Esophagus squamous epithelium (tissue), 4 donors: ENCODE results near the gene IP6K1.

Source experiments
- POLR2A ChIP-seq, 4 donors: fragments of 450-650 bp; IDR thresholded peaks; one replicate each; pipeline ENCODE4 v1.6.1; 2017; ENCODE audit warnings: antibody characterized with exemption in 4 of 4, mild to moderate bottlenecking in 4 of 4, moderate library complexity in 3 of 4
- TF ChIP-seq, protein P1 (sequence below), 6 experiments: fragments of 450-650 bp in 4 of 6; fragments of 200-600 bp in 2 of 6; sonication (generic) in 2 of 6; IDR thresholded peaks; one replicate each; pipeline ENCODE4 v1.5.1; 2016 to 2019; ENCODE audit warnings: antibody characterized with exemption in 6 of 6, mild to moderate bottlenecking in 4 of 6, moderate library complexity in 4 of 6

DNA sequence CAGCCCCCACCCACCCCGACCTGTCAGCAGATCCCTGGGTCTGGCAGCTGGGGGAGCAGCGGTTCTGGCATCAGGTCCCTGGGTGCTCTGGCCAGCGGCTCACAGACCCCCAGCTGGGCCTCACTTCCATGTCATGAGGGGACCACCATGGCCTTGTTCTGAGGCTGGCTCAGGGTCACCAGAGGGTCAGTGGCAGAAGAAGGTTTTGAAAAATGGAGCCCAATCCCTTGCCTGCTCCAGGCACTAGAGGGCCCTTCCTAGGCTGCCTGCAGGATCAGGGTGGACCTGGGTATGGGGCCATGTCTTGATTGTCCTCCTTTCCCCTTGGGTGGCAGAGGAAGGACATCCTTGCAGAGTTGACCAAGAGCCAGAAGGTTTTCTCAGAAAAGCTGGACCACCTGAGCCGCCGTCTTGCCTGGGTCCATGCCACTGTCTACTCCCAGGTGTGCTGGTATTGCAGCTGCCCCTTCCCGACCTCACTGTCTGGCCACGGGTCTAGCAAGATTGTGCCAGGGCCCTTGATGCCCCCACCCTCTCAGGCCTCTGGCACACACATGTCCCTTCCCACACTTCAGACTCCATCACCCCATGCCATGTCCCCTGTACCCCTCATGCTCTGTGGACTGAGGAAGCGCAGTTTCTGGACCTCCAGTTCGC lies 79.8 kb downstream of the IP6K1 start:
- TF ChIP-seq, protein P1, sequence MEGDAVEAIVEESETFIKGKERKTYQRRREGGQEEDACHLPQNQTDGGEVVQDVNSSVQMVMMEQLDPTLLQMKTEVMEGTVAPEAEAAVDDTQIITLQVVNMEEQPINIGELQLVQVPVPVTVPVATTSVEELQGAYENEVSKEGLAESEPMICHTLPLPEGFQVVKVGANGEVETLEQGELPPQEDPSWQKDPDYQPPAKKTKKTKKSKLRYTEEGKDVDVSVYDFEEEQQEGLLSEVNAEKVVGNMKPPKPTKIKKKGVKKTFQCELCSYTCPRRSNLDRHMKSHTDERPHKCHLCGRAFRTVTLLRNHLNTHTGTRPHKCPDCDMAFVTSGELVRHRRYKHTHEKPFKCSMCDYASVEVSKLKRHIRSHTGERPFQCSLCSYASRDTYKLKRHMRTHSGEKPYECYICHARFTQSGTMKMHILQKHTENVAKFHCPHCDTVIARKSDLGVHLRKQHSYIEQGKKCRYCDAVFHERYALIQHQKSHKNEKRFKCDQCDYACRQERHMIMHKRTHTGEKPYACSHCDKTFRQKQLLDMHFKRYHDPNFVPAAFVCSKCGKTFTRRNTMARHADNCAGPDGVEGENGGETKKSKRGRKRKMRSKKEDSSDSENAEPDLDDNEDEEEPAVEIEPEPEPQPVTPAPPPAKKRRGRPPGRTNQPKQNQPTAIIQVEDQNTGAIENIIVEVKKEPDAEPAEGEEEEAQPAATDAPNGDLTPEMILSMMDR (IDR thresholded peaks at IDR 0.05): no peak
- TF ChIP-seq POLR2A (IDR thresholded peaks at IDR 0.05): no peak
